Choroid plexus epithelial cell (primary cell): Measurements from ENCODE around the gene PIP4K2A.

Experiments used
- DNase-seq: peaks from one replicate; pipeline ENCODE4 v3.0.0-alpha.2; 2010; ENCODE audit warnings: low read depth
- H3K4me3 ChIP-seq: 2 replicates; pipeline ENCODE4 v1.5.1; 2011; ENCODE audit warnings: low read depth, mild to moderate bottlenecking, control low read depth, low read length, moderate library complexity
- CTCF ChIP-seq: conservative IDR thresholded peaks from 2 replicates; pipeline ENCODE4 v1.5.1; 2011; ENCODE audit warnings: low read depth, mild to moderate bottlenecking, control low read depth, inconsistent platforms, low read length, moderate library complexity

Gene PIP4K2A

GRCh38 chr10:22599048-22599561, 115.3 kb downstream of the PIP4K2A start:
- no peak for TF ChIP-seq CTCF
- H3K4me3 ChIP-seq, result no peak overlapping the region
- DNase-seq, result peak; percentile 73

- no peak for DNase-seq
- TF ChIP-seq CTCF, result no peak
- H3K4me3 ChIP-seq, result no peak overlapping the region
Measured at GRCh38 chr10:22598478-22598877, 115.9 kb downstream of the PIP4K2A start.

GRCh38 chr10:22597138-22597537, 117.2 kb downstream of the PIP4K2A start:
- TF ChIP-seq CTCF, result no peak
- no peak overlapping the region for H3K4me3 ChIP-seq
- peak; percentile 48 for DNase-seq

- H3K4me3 ChIP-seq, result no peak overlapping the region
- TF ChIP-seq CTCF, result no peak
- no peak for DNase-seq
Measured at GRCh38 chr10:22593636-22594198, 120.7 kb downstream of the PIP4K2A start.

GRCh38 chr10:22593026-22593425, 121.4 kb downstream of the PIP4K2A start:
- TF ChIP-seq CTCF, result no peak
- H3K4me3 ChIP-seq, result no peak overlapping the region
- no peak for DNase-seq

GRCh38 chr10:22589851-22590514, 124.4 kb downstream of the PIP4K2A start:
- H3K4me3 ChIP-seq, result no peak overlapping the region
- DNase-seq, result no peak
- TF ChIP-seq CTCF, result no peak

- DNase-seq, result no peak
- TF ChIP-seq CTCF, result no peak
- H3K4me3 ChIP-seq, result no peak overlapping the region
Measured at GRCh38 chr10:22588462-22588861, 125.9 kb downstream of the PIP4K2A start.
